NCI-H1092 (cell line): ENCODE data around the gene MED9.

Experiments used
- DNase-seq: peaks from one replicate; lab custom pipeline; 2025; lab: John Stamatoyannopoulos, UW

Gene MED9

GRCh38 chr17:17505151-17505550 is 28.4 kb downstream of the MED9 start:
- no peak for DNase-seq

- no peak for DNase-seq
Measured at GRCh38 chr17:17505610-17506171, 28.9 kb downstream of the MED9 start.

- DNase-seq, result no peak
Measured at GRCh38 chr17:17506181-17506741, 29.5 kb downstream of the MED9 start.

GRCh38 chr17:17506893-17507464 is 30.2 kb downstream of the MED9 start:
- DNase-seq, result peak; percentile 53

GRCh38 chr17:17507465-17508011 is 30.7 kb downstream of the MED9 start:
- no peak for DNase-seq

GRCh38 chr17:17508019-17508535 is 31.3 kb downstream of the MED9 start:
- DNase-seq, result no peak

GRCh38 chr17:17508646-17509591 is 32.1 kb downstream of the MED9 start:
- no peak for DNase-seq

- DNase-seq, result no peak
Measured at GRCh38 chr17:17509601-17510425, 33.0 kb downstream of the MED9 start.

GRCh38 chr17:17510456-17511292 is 33.9 kb downstream of the MED9 start:
- DNase-seq, result no peak

GRCh38 chr17:17511293-17511741 is 34.5 kb downstream of the MED9 start:
- DNase-seq, result no peak

- DNase-seq, result no peak
Measured at GRCh38 chr17:17511881-17512858, 35.4 kb downstream of the MED9 start.

GRCh38 chr17:17512866-17513265 is 36.1 kb downstream of the MED9 start:
- DNase-seq, result no peak

GRCh38 chr17:17513626-17514025 is 36.8 kb downstream of the MED9 start:
- no peak for DNase-seq

GRCh38 chr17:17514361-17514992 is 37.7 kb downstream of the MED9 start:
- DNase-seq, result no peak

- DNase-seq, result no peak
Measured at GRCh38 chr17:17514993-17515933, 38.5 kb downstream of the MED9 start.

GRCh38 chr17:17515934-17516930 is 39.4 kb downstream of the MED9 start:
- DNase-seq, result no peak
